Measurements from ENCODE around the gene NCKAP5.

DNA sequence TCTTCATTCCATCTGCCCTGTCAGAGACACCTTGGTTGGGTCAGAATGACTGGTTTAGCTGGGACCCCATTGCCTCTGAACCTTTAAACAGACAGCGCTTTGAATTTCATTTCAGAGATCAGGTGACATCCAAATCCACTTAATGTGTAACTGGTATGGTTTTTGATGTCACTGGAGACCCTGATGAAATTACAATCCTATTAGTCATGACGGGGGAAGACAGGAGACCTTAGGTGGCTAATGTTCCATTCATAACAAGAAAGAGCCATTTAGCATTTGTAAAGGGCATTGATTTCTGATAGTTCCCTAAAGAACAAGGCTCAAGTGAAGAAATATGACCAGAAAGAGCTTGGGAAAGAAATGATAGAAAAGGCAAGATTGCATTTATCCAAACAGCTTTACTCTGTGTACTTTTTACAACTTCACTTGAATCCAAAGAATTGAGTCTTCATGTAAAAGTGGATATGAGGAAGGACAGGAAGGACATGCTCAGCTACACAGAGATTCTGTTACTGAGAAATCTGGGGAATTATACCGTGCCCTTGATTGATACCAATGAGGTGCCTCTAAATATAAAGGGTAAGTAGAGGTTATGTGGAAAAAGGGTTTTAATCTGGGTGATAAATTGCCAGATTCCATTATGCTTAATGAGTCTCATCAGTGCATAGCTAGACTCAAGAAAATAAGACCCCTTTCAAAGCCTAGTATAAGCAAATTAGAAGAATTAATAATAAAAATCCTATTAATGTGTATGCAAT lies 198.2 kb downstream of the NCKAP5 start:
- TF ChIP-seq EP300 (IDR thresholded peaks at IDR 0.05), result no peak
- TF ChIP-seq, protein P1, sequence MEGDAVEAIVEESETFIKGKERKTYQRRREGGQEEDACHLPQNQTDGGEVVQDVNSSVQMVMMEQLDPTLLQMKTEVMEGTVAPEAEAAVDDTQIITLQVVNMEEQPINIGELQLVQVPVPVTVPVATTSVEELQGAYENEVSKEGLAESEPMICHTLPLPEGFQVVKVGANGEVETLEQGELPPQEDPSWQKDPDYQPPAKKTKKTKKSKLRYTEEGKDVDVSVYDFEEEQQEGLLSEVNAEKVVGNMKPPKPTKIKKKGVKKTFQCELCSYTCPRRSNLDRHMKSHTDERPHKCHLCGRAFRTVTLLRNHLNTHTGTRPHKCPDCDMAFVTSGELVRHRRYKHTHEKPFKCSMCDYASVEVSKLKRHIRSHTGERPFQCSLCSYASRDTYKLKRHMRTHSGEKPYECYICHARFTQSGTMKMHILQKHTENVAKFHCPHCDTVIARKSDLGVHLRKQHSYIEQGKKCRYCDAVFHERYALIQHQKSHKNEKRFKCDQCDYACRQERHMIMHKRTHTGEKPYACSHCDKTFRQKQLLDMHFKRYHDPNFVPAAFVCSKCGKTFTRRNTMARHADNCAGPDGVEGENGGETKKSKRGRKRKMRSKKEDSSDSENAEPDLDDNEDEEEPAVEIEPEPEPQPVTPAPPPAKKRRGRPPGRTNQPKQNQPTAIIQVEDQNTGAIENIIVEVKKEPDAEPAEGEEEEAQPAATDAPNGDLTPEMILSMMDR (IDR thresholded peaks at IDR 0.05), result no peak

All from upper lobe of left lung (tissue), 4 donors.